DMS 273 (cell line): ENCODE measurements around the gene LYG1.

ENCODE experiments used
- DNase-seq: peaks from one replicate; lab custom pipeline; 2025; ENCODE audit not compliant: unreplicated experiment; lab: John Stamatoyannopoulos, UW

The LYG1 gene

DNA sequence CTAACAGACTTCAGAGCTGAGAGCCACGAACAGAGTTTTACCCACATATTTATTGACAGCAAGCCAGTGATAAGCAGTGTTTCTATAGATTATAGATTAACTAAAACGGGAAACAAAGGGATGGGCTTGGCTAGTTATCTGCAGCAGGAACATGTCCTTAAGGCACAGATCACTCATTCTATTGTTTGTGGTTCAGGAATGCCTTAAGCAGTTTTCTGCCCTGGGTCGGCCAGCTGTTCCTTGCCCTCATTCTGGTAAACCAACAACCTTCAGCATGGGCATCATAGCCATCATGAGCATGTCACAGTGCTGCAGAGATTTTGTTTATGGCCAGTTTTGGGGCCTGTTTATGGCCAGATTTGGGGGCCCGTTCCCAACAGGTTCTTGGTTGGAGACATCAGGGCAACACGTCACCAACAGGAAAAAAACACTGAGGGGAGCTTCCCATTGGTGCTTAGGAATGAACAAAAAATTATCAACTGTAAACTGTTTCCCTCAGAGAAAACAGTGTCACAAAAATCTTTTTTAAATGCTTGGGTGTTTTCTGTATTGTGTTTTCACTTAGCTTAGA lies 22.7 kb downstream of the LYG1 start:
- peak; percentile 4 for DNase-seq

DNA sequence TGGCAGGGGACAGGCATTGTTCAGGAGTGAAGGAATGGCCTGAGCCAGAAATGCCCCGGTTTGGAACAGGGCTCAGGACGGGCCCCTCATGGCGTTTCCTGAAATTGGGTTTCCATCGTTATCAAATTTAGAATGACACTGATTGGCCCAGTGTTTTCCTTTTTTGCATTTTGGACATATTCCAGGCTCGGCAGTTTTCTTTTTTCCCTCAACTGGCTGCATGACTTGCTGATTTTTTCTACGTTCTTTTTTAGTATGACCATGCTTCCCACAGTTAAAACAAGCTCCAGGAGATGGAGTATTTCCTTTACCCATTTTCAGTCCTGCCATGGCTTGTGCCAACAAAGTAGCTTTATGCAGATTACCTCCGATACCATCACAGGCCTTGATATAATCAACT lies 25.1 kb downstream of the LYG1 start:
- DNase-seq, result no peak

GRCh38 chr2:99261242-99261641 lies 39.8 kb downstream of the LYG1 start:
- no peak for DNase-seq

DNA sequence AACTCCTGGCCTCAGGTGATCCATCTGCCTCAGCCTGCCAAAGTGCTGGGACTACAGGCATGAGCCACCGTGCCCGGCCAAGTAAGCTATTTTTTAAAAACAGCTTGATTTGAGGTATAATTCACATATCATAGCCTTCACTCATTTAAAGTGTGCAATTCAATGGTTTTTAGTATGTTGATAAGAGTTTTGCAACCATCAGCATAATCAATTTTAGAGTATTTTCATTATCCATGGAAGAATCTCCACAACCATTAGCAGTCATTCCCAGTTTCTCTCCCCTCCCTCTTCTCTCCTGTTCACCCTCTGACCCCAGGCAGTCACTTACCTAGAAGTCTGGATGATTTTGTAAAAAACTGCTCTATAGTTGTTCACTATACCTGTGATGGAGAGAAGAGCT lies 40.8 kb downstream of the LYG1 start:
- no peak for DNase-seq

DNA sequence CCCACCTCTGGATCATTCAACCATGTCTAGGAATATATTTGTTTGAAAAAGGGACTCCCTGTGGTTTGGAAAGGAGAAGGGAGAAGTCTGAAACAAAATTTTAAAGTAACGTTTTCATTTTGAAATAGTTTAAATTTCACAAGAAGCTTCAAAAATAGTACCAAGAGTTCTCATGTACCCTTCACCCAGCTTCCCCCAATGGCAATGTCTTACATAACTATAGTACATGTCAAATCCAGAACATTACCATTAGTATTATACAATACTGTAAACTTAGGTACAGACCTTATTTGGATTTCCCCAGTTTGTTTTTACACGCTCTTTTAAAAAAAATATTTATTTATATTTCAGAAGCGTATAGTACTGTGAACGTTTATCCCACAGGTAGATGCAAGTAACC lies 41.5 kb downstream of the LYG1 start:
- DNase-seq, result no peak

DNA sequence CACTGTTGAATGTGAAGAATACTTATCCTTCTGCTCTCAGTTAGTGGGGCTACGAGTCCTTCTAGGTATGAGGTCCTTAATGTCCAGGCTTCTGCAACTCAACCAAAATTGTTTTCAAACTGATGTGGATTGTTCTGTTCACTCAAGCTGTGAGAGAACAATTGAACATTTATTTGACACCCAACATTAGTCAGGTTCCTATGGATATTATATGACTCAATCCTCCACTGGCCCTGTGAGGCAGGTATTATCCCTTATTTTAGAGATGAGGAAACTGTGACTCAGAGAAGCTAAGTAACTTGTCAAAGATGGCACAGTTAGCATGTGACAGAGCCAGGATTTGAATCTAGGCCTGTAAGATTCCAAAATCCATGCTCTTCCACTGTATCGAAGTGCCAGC lies 44.3 kb downstream of the LYG1 start:
- DNase-seq, result no peak

DNA sequence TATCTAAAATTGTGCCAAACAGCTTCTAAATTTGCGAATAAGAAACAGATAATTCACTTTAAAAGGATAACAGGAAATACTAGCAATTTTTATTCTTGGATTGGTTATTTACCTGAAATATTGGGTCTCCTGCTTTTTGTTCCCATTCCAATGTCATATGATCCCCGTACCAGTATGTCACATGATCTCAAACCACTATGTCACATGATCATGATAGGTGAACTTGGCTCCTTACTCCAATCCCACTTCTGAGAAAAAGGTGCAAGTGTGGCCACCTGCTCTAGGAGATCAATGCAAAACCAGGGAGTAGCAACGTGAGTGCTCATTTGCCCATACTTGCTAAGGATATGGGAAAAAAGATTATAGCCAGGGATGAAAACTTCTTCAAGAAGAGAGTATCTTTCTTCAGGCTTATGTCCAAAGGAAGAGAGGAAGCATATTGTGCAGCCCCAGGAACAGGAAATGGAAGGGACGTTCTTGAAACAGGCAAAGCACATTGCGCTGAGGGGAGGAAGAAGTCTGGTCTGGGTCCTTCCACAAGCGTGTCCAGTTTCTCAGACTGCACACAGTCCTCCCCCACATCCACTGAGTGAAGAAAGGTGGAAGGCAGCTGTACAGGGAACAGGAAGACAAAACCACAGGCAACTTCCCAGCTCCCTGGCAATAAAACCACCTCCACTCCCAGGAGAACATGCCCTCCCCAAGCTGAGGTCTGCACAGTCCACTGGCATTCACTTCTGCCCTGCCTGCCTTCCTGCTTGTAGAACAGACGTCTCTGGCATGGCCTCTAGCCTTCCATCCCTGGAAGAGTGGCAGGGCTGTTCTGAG lies 45.3 kb downstream of the LYG1 start, which contains the start of gene LYG2:
LYG2 (minus strand) TSS at position 176 of the 828 bp plus-strand sequence. CDS start 1,406 bp downstream, outside the sequence.
- no peak for DNase-seq

- no peak for DNase-seq
Measured at GRCh38 chr2:99249951-99250350, 51.0 kb downstream of the LYG1 start.

GRCh38 chr2:99242151-99242550 lies 58.8 kb downstream of the LYG1 start:
- no peak for DNase-seq

- DNase-seq, result no peak
Measured at GRCh38 chr2:99240431-99240830, 60.6 kb downstream of the LYG1 start.

- DNase-seq, result no peak
Measured at GRCh38 chr2:99238599-99238998, 62.4 kb downstream of the LYG1 start.
